UCSD-AML1 (cell line): ENCODE measurements around the gene PTBP3.
"Not testable (repeated sequence)": the region's sequence is repeated elsewhere in the genome, so short reads cannot be mapped to it uniquely, and the experiment has no call there.

Source experiments
- DNase-seq: peaks from one replicate; lab custom pipeline; 2025; ENCODE audit not compliant: unreplicated experiment; lab: John Stamatoyannopoulos, UW

PTBP3 gene

DNA sequence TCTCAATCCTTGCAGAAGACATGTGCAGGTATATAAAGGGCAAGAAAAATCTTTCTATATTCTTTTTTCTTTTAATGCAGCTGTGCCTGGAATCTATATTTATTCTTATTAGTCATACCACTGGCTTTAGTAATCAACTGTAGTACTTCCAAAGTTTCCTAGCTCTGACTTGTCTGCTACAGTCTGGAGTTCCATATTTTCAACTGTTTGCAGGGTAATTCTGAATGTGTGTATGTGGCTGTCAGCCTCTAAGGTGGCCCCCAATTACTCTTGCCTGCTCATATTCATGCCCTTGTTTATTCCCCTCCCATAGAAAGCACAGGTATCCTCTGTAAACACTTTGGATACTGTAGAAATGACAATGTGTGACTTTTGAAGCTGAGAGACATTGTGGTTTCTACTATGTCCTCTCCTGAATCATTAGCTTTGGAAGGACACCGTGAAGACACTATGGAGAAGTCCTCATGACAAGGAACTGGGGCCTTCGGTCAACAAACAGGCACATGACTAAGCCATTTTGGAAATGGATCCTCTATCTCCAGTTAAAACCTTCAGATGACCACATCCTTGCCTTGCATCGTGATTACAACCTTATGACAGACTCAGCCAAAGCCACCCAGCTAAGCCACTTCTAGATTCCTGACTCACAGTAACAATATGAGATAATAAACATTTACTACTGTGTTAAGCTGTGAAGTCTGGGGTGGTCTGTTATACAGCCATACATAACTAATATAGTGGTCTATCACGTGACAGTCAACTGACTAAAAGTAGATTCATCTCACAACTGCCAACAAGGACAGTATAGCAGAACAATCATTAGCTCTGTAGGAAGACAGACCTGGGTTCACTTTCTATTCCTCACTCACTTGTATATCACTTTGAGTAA is 108.8 kb downstream of the PTBP3 start:
- DNase-seq: no peak

DNA sequence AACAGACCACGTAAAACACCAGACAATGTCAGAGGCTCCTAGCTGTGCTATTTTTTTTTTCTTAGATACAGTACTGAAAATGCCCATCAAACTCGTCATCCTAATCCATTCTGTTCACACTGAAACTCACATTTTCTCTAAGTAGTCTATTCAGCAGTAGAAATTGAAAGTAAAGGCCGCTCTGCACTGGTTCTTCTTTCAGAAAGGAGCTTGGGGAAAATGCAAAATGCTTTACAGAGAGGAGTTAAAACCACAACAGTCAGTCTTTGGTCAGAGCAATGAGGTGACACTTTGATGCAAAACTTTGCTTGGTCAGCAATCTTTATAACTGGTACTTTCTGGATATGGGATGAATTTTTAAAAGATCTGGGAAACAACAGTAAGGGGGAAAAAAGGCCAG is 114.5 kb downstream of the PTBP3 start:
- no peak for DNase-seq

DNA sequence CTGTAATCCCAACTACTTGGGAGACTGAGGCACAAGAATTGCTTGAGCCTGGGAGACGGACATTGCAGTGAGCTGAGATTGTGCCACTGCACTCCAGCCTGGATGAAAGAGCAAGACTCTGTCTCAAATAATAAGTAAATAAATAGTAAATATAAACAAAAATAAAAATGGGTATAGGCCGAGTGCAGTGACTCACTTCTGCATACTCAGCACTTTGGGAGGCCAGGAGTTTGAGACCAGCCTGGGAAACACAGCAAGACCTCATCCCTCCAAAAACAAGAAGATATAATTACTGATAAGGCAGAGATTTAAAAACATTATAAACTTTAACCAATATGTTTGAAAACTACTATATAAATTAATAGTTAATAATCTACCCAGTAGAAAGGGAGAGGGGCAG is 120.5 kb downstream of the PTBP3 start:
- no peak for DNase-seq

DNA sequence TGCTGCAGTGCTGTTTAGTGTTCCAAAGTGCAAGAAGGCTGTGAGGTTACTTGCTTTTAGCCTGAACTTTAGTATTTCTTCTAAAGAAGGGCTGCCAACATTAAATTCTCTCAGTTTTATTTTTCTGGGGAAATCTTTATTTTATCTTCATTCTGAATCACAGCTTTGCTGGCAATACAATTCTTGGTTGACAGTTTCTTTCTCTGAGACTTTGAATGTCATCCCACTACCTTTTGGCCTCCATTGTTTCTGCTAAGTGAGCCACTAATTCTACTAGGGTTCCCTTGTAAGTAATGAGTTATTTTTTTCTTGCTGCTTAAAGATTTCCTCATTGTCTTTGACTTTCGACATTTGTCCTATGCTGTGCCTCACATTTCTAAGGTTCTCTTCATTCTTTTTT is 126.0 kb downstream of the PTBP3 start:
- DNase-seq: no peak

DNA sequence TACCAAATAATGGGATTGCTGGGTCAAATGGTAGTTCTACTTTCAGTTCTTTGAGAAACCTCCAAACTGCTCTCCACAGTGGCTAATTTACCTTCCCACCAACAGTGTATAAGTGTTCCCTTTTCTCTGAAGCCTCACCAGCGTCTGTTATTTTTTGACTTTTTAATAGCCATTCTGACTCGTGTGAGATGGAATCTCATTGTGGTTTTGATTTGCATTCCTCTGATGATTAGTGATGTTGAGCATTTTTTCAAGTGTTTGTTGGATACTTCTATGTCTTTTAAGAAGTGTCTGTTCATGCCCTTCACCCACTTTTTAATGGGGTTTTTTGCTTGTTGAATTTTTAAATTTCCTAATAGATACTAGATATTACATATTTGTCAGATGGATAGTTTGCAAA is 129.9 kb downstream of the PTBP3 start:
- no peak for DNase-seq

DNA sequence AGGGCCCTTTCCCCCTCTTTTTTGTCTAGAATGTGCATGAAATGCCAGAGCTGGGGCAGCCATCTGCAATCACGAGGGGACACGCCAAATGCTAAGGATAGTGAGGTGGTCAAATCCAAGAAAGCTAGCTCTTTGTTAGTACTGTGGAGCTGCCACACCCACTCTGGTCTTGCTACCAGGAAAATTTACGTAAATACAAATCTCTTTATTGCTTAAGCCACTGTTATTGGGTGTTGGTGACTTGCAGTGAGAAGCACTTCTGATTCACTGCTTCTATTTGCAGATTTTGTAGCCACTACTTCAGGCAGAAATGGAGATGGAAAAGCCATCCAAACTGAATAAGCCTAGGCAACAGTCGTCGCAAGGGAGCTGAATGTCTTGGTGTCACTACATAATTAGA is 132.7 kb downstream of the PTBP3 start:
- no peak for DNase-seq

DNA sequence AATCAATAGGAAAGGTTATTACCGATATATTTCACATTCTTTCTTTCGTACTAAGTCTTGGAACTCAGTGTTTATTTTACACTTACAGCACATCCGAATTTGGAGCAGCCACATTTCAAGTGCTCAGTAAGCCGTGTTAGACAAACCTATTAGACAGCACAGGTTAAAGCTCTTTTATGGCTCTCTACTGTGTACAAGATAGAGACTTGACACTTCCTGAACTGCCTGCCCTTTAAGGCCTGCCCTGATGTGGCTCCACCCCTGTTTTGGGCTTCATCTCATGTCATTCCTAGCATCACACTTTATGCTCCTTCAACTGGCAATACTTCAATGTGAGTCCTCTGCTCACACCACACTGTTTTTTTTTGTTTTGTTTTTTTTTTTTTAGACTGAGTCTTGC is 134.8 kb downstream of the PTBP3 start:
- DNase-seq: no peak

DNA sequence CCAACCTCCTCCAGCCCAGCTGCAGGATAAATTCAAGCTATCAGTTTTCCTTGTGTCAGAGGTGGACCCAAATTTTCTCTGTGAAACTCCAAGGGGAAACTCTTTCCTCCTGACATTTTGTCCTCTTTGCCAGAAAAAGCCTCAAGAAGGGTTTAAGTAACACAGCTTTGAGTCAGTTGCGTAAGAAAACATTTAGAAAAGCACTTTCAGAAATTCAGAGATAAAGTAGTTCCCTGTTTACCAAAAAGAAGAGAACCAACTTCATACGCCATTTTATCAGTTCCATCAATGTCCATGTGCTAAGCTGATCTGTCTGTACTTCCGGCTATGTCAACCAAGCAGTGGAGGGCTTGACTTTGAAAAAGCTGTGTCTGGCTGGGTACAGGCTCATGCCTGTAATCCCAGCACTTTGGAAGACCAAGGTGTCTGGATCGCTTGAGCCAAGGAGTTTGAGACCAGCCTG is 138.4 kb downstream of the PTBP3 start:
- no peak for DNase-seq

DNA sequence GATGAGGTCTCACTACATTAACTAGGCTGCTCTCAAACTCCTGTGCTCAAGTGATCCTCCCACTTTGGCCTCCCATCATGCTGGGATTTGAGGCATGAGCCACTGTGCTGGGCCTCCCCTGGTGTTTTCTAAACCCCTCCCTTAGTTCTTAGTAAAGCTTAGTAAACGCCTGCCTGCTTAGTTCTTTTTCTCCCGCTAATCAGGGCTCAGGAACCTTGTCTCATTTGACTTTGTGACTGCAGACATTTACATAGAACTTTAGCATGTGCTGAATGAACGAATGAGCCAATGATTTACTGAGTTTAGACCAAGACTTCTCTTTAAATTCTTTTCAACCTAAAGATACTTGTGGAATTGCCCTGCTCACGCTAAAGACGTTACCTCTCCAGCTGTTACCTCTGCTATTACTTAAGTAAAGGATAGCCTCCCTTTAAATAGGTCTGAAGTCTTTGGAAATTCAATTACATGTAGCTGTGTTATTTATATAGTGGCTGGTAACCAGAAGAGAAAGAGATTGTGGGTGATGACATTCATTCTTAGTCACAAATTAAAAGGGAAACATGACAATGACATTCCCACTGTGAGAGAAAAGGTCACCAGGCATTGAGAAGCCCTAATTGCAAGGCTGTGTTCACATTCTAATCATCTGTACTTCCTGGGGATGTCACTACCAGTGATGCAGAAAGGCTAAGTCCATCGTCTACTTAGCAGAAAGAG is 139.7 kb downstream of the PTBP3 start:
- no peak for DNase-seq

DNA sequence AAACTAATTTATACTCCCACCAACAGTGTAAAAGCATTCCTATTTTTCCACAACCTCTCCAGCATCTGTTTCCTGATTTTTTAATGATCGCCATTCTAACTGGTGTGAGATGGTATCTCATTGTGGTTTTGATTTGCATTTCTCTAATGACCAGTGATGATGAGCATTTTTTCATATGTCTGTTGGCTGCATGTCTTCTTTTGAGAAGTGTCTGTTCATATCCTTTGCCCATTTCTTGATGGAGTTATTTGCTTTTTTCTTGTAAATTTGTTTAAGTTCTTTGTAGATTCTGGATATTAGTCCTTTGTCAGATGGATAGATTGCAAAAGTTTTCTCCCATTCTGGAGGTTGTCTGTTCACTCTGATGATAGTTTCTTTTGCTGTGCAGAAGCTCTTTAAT is 143.1 kb downstream of the PTBP3 start:
- DNase-seq: not testable (repeated sequence)

DNA sequence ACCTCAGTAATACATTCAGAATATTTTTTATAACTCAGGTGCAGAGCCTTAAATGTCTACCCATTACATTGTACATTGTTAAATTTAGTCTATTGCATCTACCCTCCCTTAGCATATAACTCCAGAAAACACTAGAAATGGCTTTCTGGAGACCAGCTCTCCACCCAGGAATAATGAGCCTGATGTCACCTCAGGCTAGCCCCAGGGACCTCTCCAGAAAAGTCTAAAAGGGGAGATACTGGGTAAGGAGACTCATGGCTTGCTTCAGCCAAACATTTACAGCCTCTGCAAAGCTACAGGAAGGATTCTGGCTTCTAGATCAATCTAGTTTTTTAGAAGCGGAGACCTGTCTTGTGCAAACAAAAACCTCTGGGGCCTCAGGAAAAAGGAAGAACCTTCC is 144.5 kb downstream of the PTBP3 start:
- DNase-seq: no peak

DNA sequence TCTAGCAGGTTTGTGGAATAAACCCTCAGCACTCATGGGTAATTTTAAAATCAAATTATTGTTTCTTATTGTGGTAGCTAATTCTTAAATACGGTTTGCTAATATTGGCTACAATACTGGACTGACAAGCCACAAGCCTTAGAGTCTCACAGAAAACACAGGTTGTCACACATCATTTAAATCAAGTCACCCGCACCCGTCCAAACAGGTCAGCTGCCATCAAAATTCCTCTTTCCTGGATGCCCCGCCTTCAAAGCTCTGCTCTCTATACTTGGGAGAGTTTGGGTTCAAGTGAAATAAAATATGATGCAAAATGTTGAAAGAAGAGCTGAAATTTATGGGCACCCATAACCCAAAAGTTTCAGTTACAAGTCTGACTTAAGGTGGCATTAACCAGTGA is 146.0 kb downstream of the PTBP3 start:
- no peak for DNase-seq

DNA sequence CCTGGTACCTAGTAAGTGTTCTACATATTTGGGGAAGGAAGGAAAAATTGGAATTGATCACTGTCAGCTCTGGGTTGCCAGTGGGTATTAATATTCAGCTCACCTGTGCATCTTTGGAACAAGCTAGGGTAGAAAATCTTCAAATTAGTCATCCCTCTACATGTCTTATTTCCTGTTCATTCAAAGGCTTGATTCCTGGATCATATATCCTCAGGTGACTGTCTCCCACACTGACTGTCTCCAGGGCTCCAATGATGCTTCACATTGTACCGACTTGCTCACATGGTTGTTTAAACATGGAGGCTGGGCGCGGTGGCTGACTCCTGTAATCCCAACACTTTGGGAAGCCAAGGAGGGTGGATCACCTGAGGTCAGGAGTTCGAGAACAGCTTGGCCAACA is 146.7 kb downstream of the PTBP3 start:
- no peak for DNase-seq

DNA sequence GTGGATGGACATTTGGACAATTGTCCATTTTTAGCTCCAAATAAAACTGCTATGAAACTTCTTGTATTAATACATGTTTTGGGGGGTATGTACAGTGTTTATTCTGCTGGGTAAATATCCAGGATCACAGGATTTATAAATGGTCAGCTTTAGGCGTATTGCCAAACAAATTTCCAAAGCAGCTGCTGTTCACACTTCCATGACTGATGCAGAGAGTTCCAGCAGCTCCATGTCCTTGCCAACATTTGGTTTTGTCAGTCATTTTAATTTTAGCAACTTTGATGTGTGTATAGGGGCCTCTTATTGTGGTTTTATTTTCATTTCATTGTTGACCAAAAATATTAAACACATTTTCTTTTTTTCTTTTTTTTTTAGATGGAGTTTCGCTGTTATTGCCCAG is 148.5 kb downstream of the PTBP3 start:
- DNase-seq: no peak

DNA sequence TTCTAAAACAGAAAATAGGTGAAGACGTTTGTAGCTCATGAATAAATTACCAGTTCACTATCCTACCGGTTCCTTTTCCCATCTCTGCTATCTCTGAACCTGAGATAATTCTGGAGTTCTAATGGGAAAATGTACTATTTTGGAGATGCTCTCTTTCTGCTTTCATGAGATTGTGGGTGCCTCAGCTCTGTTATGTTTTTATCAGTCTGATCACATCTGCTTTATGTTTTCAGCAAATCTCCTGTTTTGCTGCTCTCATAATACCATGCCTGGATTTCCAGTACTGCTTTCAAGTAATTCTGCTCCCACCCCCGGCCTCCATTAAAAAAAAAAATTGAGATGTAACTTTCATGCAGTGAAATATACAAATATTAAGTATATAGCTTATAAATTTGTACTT is 149.2 kb downstream of the PTBP3 start:
- DNase-seq: no peak

DNA sequence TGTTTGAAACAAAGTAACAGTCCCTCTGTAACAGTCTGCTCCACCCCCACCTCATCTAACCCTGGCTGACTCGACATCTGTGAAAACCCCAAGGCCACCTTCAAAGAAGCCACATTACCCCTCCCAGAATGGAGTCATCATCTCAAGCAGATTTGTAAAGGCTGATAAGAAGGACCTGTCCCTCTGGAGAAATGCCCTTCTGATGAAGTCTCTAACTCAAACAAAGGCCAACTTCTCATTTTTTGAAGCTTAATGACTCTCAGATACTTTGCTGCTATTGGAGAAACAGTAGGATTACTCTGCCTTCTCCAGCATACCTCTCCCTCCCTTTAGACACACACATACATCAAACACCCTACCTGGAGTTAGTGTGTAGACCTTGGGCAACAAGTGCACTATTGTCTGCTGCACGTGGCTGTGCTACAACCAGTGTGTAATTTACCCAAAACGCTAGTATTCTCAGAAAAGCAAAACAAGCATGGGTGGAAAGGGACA is 153.0 kb downstream of the PTBP3 start:
- DNase-seq: peak; percentile 53

DNA sequence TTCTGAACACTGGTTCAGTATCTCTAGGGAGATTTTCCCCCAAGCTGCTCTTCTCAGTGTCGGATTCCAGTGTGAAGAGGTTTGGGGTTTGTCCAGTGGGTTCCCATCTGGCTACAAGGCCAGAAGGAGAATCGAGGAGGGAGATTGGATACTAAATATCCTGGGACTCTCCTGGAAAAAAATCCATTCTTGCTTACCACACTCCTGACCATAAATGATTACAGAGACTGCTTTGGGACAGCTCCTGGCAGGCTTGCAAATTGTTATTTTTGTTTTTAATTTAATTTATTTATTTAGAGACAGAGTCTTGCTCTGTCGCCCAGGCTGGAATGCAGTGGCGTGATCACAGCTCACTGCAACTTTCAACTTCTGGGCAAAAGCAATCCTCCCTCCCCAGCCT is 153.6 kb downstream of the PTBP3 start:
- no peak for DNase-seq

DNA sequence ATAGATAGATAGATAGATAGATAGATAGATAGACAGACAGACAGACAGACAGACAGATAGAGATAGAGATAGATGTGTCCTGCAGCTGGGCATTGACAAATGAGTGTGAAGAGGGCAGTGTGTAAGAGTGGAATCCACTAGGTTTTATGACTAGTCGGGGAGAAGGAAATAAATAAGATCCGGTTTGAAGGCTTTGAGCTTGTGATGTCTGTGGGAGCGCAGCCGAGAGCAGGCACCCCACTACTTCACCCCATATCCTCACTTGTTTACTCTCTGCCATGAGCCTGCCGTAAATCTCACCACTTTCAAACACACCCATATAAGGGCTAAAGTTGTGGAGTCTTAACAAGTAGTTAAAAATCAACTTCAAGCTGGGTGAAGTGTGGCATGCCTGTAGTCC is 156.9 kb downstream of the PTBP3 start:
- no peak for DNase-seq

DNA sequence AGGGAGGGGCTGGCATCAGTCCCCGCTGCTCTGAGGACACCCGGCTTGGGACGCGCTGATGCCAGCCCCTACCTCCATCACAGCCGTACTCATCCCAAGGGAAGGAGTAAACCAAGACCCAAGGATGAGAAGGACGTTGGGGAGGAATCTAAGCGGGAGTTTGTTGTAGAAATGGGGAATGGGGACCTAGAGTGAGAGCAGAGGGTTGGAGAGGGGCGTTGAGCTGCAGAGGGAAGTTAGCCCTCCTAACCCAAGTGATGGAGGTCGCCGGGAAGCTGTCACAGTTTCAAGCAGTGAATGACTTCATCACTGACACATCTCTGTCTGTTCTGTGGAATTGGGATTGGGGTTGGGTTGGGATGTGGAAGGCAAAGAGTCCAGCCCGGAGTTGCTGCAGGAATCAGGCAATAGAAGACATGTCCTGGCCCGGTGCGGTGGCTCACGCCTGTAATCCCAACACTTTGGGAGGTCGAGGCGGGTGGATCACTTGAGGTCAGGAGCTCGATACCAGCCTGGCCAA is 157.6 kb downstream of the PTBP3 start:
- no peak for DNase-seq

DNA sequence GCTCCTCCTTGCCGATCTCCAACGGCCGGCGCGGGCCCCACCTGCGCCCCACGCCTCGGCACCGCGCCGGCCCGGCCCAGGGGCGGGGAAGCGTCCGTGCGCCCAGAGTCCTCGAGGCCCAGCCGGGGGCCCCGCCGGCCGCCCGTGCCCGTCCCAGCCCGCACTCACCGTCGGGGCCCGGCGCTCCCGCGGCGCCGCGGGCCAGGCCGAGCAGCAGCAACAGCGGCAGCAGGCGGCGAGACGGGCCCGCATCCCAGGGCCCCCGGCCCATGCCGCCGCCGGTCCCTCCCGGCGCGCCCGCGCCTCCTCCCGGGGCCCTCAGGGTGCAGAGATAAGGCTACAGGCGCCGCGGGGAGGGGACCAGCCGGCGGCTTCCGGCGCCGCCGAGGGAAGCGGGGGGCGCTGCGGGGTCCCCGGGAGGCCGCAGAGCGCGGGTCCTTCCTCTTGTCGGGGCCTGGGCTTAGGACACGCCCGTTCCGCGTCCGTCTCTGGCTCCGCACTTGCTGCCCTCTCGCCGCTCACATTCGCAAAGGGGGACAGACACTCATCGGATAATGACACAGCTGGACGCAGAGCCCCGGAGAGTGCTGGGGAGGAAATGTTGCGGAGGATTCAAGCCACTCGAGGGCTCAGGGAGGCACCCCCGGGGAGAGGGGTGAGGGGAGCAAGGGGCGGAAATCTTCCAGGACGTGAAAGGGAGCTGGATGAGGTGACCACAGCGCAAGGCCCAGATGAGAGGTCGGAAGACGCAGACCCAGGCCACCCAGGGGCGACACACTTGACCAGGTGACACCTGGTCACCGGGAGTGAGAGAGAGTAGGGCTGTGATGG is 158.2 kb downstream of the PTBP3 start, which contains the start of gene SUSD1:
TSS of gene SUSD1 (minus strand) at position 333 of the 831 bp plus-strand sequence. CDS start at position 271, 62 bp downstream.
- peak; percentile 76 for DNase-seq
